Measurements from ENCODE around the gene CCDC188. TPM values are rescaled to one million over a fixed set of nuclear protein-coding genes. Genes with fewer than 3 reads are reported as not detected.

The CCDC188 gene
- total and polyA plus RNA-seq, 2 of the 13 experiments (the other 11 are each of a cell fraction or from before 2014, with no cell fraction given) = not detected

DNA sequence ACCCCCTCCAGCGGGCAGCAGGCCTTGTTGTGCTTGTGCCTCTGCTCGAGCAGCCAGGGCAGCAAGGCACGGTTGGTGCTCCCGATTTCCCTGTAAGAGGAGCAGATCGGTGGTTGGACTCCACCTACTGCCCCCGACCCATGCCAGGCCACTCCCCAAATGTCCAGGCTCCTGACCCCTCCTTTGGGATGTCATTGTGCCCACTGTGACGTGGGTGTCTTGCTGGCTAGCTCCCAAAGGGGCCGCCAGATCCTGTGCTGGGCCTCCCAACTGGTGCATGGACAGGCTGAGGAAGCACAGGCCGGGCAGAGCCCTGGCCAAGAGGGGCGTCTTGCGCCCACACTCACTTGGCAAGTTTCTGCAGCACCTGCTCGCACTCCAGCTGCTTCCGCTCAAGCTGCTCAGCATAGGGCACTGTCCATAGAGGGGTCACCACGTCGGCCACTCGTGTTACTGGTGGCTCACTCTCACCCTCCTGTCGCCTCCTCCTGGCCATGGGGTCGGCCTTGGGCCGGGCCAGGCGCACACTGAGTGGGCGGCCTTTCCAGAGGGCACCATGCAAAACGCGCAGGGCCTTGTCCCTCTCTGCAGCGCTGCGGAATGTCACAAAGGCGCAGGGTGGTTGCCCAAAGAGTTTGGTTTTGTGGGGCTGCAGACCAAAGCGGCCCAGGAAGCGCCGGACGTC lies 35.0 kb downstream of the CCDC188 start, which contains the start of gene RANBP1 (continued):
- TF ChIP-seq ATF7 (IDR thresholded peaks at IDR 0.05) (no peak), ATF7 (CRISPR knock-in tag; IDR thresholded peaks at IDR 0.05) (no peak), ZBTB4 (CRISPR knock-in tag; IDR thresholded peaks at IDR 0.05; ENCODE audit: borderline replicate concordance) (0 out of 2 replicates have a peak, but pooled peaks have one; percentile 51), AHR (CRISPR knock-in tag; IDR thresholded peaks at IDR 0.05) (no peak), ZNF24 (IDR thresholded peaks at IDR 0.05) (no peak), ZNF644 (CRISPR knock-in tag; IDR thresholded peaks at IDR 0.05; ENCODE audit: low read depth) (no peak), RBM39 (IDR thresholded peaks at IDR 0.05; ENCODE audit: low read depth, low read length, poor library complexity, severe bottlenecking) (no peak), SRSF9 (IDR thresholded peaks at IDR 0.05; ENCODE audit: borderline replicate concordance, insufficient read depth, low read depth, low read length, poor library complexity, severe bottlenecking) (no peak), ZNF12 (CRISPR knock-in tag; IDR thresholded peaks at IDR 0.05) (no peak), PAX8 (CRISPR knock-in tag; IDR thresholded peaks at IDR 0.05; ENCODE audit: borderline replicate concordance) (no peak), EP300 (IDR thresholded peaks at IDR 0.05; ENCODE audit: low read depth in 2 of 2, low read length in 2 of 2) (no peak), EP300 (CRISPR knock-in tag; IDR thresholded peaks at IDR 0.05; ENCODE audit: borderline replicate concordance) (0 out of 2 replicates have a peak, but pooled peaks have one; percentile 10), TP53 (CRISPR knock-in tag; conservative IDR thresholded peaks at IDR 0.05) (no peak), TAF1 (CRISPR knock-in tag; IDR thresholded peaks at IDR 0.05) (no peak), SNAI1 (CRISPR knock-in tag; IDR thresholded peaks at IDR 0.05; ENCODE audit: borderline replicate concordance) (no peak), ZBTB26 (CRISPR knock-in tag; IDR thresholded peaks at IDR 0.05; ENCODE audit: borderline replicate concordance) (no peak), HOXA5 (CRISPR knock-in tag; IDR thresholded peaks at IDR 0.05) (no peak), ZFX (CRISPR knock-in tag; IDR thresholded peaks at IDR 0.05; ENCODE audit: low read depth) (no peak), ZSCAN29 (CRISPR knock-in tag; conservative IDR thresholded peaks at IDR 0.05) (no peak), ZFY (CRISPR knock-in tag; IDR thresholded peaks at IDR 0.05) (no peak), TBP (CRISPR knock-in tag; IDR thresholded peaks at IDR 0.05) (no peak)
- TF ChIP-seq, protein P1, sequence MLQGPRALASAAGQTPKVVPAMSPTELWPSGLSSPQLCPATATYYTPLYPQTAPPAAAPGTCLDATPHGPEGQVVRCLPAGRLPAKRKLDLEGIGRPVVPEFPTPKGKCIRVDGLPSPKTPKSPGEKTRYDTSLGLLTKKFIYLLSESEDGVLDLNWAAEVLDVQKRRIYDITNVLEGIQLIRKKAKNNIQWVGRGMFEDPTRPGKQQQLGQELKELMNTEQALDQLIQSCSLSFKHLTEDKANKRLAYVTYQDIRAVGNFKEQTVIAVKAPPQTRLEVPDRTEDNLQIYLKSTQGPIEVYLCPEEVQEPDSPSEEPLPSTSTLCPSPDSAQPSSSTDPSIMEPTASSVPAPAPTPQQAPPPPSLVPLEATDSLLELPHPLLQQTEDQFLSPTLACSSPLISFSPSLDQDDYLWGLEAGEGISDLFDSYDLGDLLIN (CRISPR knock-in tag; IDR thresholded peaks at IDR 0.05; ENCODE audit: borderline replicate concordance) = no peak
